Neural cell (in vitro differentiated cells): ENCODE results near the gene CACNA1H. TPM values are rescaled to one million over a fixed set of nuclear protein-coding genes. Genes with fewer than 3 reads are reported as not detected.
"Not testable (repeated sequence)": the region's sequence is repeated elsewhere in the genome, so short reads cannot be mapped to it uniquely, and the experiment has no call there.

Experiments
- H2AFZ ChIP-seq: fragments of 200-600, 300-800 bp; sonication (generic), shearing (Covaris generic); 2 replicates; pipeline ENCODE4 v1.6.0; 2014; ENCODE audit warnings: low read depth, mild to moderate bottlenecking, antibody characterized with exemption, low read length, moderate library complexity
- H3F3A ChIP-seq: fragments of 200-600 bp; shearing (Covaris generic); 2 replicates; pipeline ENCODE4 v1.6.1; 2016; ENCODE audit warnings: mild to moderate bottlenecking, moderate library complexity, mixed read lengths, antibody characterized with exemption, low read length; ENCODE audit not compliant: insufficient read depth, poor library complexity, severe bottlenecking
- H3K27ac ChIP-seq: fragments of 200-600, 300-800 bp; sonication (generic), shearing (Covaris generic); 2 replicates; pipeline ENCODE4 v1.5.1; 2014; ENCODE audit warnings: mild to moderate bottlenecking, low read length, moderate library complexity
- H3K27me3 ChIP-seq: fragments of 300-800, 200-600 bp; sonication (generic), shearing (Covaris generic); 2 replicates; pipeline ENCODE4 v1.6.0; 2014; ENCODE audit warnings: mild to moderate bottlenecking, low read depth, low read length, moderate library complexity; ENCODE audit not compliant: insufficient read depth
- H3K36me3 ChIP-seq: fragments of 300-800, 200-600 bp; sonication (generic), shearing (Covaris generic); 2 replicates; pipeline ENCODE4 v1.5.1; 2014; ENCODE audit warnings: mild to moderate bottlenecking, antibody characterized with exemption, low read length, moderate library complexity; ENCODE audit not compliant: insufficient read depth
- H3K4me2 ChIP-seq: fragments of 300-800, 200-600 bp; sonication (generic), shearing (Covaris generic); 2 replicates; pipeline ENCODE4 v1.6.0; 2014; ENCODE audit warnings: mild to moderate bottlenecking, low read length
- H3K4me3 ChIP-seq: fragments of 300-800, 200-600 bp; sonication (generic), shearing (Covaris generic); 2 replicates; pipeline ENCODE4 v1.5.1; 2014; ENCODE audit warnings: mild to moderate bottlenecking, low read length, moderate library complexity
- H3K79me2 ChIP-seq: fragments of 200-600 bp; shearing (Covaris generic); replicated peaks from 2 replicates; pipeline ENCODE4 v1.6.0; 2014; ENCODE audit warnings: mild to moderate bottlenecking, low read length, moderate library complexity; ENCODE audit not compliant: insufficient read depth
- H3K9ac ChIP-seq: fragments of 300-800, 200-600 bp; sonication (generic), shearing (Covaris generic); 2 replicates; pipeline ENCODE4 v1.6.1; 2016; ENCODE audit warnings: mild to moderate bottlenecking, low read length, mixed read lengths
- H3K9me2 ChIP-seq: fragments of 200-600 bp; shearing (Covaris generic); 2 replicates; pipeline ENCODE4 v1.6.1; 2016; ENCODE audit warnings: mild to moderate bottlenecking, low read length, mixed read lengths; ENCODE audit not compliant: insufficient read depth
- H3K9me3 ChIP-seq: fragments of 200-600, 300-800 bp; sonication (generic), shearing (Covaris generic); 2 replicates; pipeline ENCODE4 v1.6.1; 2016; ENCODE audit warnings: mild to moderate bottlenecking, mixed run types, low read length, moderate library complexity, mixed read lengths
- H4K20me1 ChIP-seq: fragments of 200-600 bp; shearing (Covaris generic); 2 replicates; pipeline ENCODE4 v1.6.1; 2016; ENCODE audit warnings: mild to moderate bottlenecking, mixed run types; ENCODE audit not compliant: insufficient read depth
- POLR2AphosphoS5 ChIP-seq: IDR thresholded peaks from 2 replicates; pipeline ENCODE4 v1.6.1; 2012
- polyA plus RNA-seq: library from polyadenylated mRNA; depleted of rRNA; stranded (reverse); fragments of >200 nt; gene quantifications from 2 replicates; pipeline ENCODE4 v1.2.3, GENCODE V29; 2014

CACNA1H gene
- polyA plus RNA-seq, 1 donor from 2014 or later, result 27.7 TPM

DNA sequence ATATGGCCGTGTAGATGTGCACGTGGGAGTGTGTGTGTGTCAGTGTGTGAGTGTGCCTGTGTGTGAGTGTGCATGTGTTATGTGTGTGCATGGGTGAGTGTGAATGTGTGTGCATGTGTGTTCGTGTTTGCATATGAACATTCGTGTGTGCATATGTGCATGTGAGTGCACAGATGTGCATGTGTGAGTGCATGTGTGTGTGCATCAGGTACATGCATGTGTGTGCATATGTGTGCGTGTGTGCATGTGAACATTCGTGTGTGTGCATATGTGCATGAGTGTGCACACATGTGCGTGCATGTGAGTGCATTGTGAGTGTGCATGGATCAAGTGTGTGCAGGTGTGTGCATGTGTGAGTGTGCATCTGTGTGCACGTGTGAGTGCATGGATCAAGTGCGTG, 85.1 kb downstream of the CACNA1H start:
- no peak overlapping the region for H3K4me2 ChIP-seq
- H2AFZ ChIP-seq, result no peak overlapping the region
- H3K27ac ChIP-seq, result no peak overlapping the region
- TF ChIP-seq POLR2AphosphoS5, result no peak
- no peaks in the 10 kb centered on the region for H3K79me2 ChIP-seq
- H3K9ac ChIP-seq, result no peak overlapping the region
- H4K20me1 ChIP-seq, result no peaks in the 10 kb centered on the region
- H3F3A ChIP-seq, result no peaks in the 10 kb centered on the region
- H3K27me3 ChIP-seq, result no peaks in the 10 kb centered on the region
- no peaks in the 10 kb centered on the region for H3K9me2 ChIP-seq
- no peaks in the 10 kb centered on the region for H3K9me3 ChIP-seq
- H3K4me3 ChIP-seq, result no peak overlapping the region
- no peaks in the 10 kb centered on the region for H3K36me3 ChIP-seq

DNA sequence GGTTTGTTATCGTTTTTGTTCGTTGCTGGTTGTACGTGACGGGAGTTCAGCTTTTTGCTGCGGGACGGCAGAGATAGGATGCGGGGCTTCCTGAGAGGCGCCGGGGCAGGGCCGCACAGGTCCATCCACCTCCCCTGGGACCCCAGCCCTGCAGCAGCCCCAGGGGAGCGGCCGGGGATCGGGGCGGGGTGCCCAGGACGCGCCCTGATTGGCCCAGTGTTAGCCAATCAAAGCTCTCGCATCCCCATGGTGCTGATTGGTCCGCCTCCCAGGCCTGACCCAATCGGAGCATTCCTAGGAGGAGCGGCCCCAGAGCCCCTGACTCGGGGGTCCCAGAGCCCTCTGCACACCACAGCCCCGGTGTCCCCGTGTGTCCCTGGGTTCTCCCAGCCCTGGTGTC, 86.0 kb downstream of the CACNA1H start:
- H4K20me1 ChIP-seq, H3K9me2 ChIP-seq, H3K27ac ChIP-seq, H3K27me3 ChIP-seq, H3K36me3 ChIP-seq, H2AFZ ChIP-seq, H3K4me2 ChIP-seq, H3K9me3 ChIP-seq, H3F3A ChIP-seq, H3K79me2 ChIP-seq, H3K4me3 ChIP-seq, H3K9ac ChIP-seq: not testable (repeated sequence)

DNA sequence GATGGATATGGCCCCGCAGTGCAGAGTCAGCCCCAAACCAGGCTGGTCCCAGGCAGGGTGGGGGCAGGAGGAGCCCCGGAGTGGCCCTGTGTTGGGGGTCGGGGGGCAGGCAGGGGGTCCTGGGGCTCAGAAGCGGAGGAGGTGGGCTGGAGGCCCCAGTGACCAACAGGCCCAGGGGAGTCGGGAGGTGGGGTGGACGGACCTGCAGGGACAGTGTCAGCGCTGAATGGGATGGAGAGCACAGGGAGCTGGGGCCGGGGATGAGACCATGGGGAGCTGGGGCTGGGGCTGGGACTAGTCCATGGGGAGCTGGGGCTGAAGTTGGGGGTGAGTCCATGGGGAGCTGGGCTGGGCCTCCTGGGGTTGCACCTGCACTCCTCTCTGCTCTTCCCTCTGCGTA, 86.7 kb downstream of the CACNA1H start:
- H3K9me3 ChIP-seq, H3K9ac ChIP-seq, H2AFZ ChIP-seq, H3K27me3 ChIP-seq, H3K4me2 ChIP-seq, H3F3A ChIP-seq, H4K20me1 ChIP-seq, H3K79me2 ChIP-seq, H3K4me3 ChIP-seq, H3K9me2 ChIP-seq, H3K27ac ChIP-seq, H3K36me3 ChIP-seq: not testable (repeated sequence)

GRCh38 chr16:1240436-1240835, 87.5 kb downstream of the CACNA1H start, which contains the start of gene TPSAB1:
Gene TPSAB1 (plus strand): TSS chr16:1240705. CDS start chr16:1240939, 234 bp downstream.
- H3K9me2 ChIP-seq, result not testable (repeated sequence)

DNA sequence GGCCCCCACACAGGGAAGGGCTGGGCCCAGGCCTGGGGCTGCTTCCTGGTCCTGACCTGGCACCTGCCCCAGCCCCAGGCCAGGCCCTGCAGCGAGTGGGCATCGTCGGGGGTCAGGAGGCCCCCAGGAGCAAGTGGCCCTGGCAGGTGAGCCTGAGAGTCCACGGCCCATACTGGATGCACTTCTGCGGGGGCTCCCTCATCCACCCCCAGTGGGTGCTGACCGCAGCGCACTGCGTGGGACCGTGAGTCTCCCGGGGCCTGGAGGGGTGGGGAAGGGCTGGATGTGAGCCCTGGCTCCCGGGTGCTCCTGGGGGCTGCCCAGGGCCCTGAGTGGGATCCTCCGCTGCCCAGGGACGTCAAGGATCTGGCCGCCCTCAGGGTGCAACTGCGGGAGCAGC, 88.2 kb downstream of the CACNA1H start:
- H3K4me3 ChIP-seq, H3F3A ChIP-seq, H3K27ac ChIP-seq, H3K9me3 ChIP-seq, H4K20me1 ChIP-seq, H3K9me2 ChIP-seq, H3K36me3 ChIP-seq, H2AFZ ChIP-seq, H3K27me3 ChIP-seq, H3K9ac ChIP-seq, H3K79me2 ChIP-seq, H3K4me2 ChIP-seq: not testable (repeated sequence)

More at GRCh38 chr16:1240436-1240835, 87.5 kb downstream of the CACNA1H start, which contains the start of gene TPSAB1:
- H3K9me3 ChIP-seq, H4K20me1 ChIP-seq, H3K36me3 ChIP-seq, H3K4me3 ChIP-seq, H2AFZ ChIP-seq, H3K27ac ChIP-seq, H3F3A ChIP-seq, H3K27me3 ChIP-seq, H3K79me2 ChIP-seq, H3K9ac ChIP-seq, H3K4me2 ChIP-seq: not testable (repeated sequence)

- not testable (repeated sequence) for H3K27ac ChIP-seq, H4K20me1 ChIP-seq, H3K4me3 ChIP-seq, H3K9ac ChIP-seq, H2AFZ ChIP-seq, H3K27me3 ChIP-seq, H3K79me2 ChIP-seq, H3K9me3 ChIP-seq, H3K4me2 ChIP-seq, H3F3A ChIP-seq, H3K36me3 ChIP-seq, H3K9me2 ChIP-seq
These were observed 90.5 kb downstream of the CACNA1H start for GRCh38 chr16:1243363-1243762.

GRCh38 chr16:1243907-1244850, 91.3 kb downstream of the CACNA1H start:
- not testable (repeated sequence) for H3K79me2 ChIP-seq, H3K4me2 ChIP-seq, H3K27ac ChIP-seq, H3F3A ChIP-seq, H2AFZ ChIP-seq, H3K9me3 ChIP-seq, H3K4me3 ChIP-seq, H3K27me3 ChIP-seq, H3K9ac ChIP-seq, H3K36me3 ChIP-seq, H4K20me1 ChIP-seq, H3K9me2 ChIP-seq
